Measurements from ENCODE around the gene ADAMTS17. TPM values are rescaled to one million over a fixed set of nuclear protein-coding genes. Genes with fewer than 3 reads are reported as not detected.

Gene ADAMTS17
- total RNA-seq, 1 donor from 2014 or later = 6.2 TPM

DNA sequence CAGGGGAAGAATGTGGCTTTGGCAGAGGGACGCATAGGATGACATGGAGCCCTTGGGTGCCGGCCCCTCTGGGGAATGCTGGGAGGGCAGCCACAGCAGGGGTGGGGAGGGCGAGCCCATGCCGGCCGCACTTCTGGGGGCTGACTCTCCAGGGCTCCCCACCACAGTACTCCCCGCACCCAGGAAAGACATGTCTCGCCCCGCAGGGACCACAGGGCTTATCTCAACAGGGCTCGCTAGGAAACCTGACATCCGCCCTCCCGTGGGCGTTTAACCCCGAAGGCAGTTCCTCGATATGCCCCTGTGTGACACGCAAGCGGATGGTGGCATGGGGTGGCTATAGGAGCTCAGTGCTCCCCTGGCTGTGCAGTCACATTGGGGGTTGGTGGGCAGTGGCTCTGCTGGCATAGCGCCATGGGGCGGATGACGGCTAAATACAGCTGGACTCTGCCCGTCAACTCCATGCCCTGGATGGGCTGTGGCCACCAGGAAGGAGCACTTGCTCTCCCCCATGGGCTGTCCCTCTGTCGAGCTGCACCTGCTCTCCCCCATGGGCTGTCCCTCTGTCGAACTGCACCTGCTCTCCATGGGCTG lies 141.4 kb downstream of the ADAMTS17 start:
- H3K9me3 ChIP-seq = no peaks in the 10 kb centered on the region
- no peaks in the 10 kb centered on the region for H3K4me1 ChIP-seq
- H3K4me3 ChIP-seq = no peak overlapping the region
- H3K27me3 ChIP-seq = no peaks in the 10 kb centered on the region
- ATAC-seq (peak; percentile 21), DNase-seq (no peak)
- no peak overlapping the region for H3K27ac ChIP-seq
- H3K36me3 ChIP-seq = no peaks in the 10 kb centered on the region
- TF ChIP-seq, protein P1, sequence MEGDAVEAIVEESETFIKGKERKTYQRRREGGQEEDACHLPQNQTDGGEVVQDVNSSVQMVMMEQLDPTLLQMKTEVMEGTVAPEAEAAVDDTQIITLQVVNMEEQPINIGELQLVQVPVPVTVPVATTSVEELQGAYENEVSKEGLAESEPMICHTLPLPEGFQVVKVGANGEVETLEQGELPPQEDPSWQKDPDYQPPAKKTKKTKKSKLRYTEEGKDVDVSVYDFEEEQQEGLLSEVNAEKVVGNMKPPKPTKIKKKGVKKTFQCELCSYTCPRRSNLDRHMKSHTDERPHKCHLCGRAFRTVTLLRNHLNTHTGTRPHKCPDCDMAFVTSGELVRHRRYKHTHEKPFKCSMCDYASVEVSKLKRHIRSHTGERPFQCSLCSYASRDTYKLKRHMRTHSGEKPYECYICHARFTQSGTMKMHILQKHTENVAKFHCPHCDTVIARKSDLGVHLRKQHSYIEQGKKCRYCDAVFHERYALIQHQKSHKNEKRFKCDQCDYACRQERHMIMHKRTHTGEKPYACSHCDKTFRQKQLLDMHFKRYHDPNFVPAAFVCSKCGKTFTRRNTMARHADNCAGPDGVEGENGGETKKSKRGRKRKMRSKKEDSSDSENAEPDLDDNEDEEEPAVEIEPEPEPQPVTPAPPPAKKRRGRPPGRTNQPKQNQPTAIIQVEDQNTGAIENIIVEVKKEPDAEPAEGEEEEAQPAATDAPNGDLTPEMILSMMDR (IDR thresholded peaks at IDR 0.05) = no peak
- intact Hi-C loops (cut with DNase I) = no loop called here

DNA sequence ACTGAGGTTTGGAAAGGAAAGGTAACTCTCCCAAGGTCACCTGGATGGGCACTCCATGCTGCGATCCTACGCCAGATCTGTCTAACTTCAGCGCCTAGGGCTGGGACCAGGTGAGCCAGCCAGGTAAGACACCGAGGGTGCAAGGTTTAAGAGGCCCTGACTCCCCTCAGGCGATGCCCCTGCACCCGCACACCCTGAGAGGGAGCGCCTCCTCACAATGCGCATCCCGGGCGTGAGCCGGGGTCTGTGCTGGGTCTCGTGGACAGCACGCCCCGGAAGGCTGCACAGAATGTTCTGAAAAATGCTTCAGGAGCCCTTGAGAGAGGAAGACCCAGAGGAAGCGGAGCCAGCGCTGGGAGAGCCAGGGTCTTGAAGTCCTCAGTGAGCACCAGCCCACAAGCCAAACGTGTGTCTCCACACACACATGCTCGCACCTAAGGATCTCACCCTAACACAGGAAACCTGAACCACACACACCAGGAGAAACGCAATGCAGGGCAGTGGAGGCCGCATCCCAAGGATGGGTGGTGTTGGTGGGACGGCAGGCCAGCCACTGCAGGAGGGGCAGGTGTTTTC lies 142.0 kb downstream of the ADAMTS17 start:
- H3K27ac ChIP-seq = no peak overlapping the region
- H3K4me1 ChIP-seq = no peaks in the 10 kb centered on the region
- intact Hi-C loops (cut with DNase I) = no loop called here
- no peaks in the 10 kb centered on the region for H3K9me3 ChIP-seq
- no peaks in the 10 kb centered on the region for H3K27me3 ChIP-seq
- ATAC-seq (peak; percentile 7), DNase-seq (no peak)
- H3K4me3 ChIP-seq = no peak overlapping the region
- no peaks in the 10 kb centered on the region for H3K36me3 ChIP-seq
- TF ChIP-seq, protein P1 (IDR thresholded peaks at IDR 0.05) = no peak

DNA sequence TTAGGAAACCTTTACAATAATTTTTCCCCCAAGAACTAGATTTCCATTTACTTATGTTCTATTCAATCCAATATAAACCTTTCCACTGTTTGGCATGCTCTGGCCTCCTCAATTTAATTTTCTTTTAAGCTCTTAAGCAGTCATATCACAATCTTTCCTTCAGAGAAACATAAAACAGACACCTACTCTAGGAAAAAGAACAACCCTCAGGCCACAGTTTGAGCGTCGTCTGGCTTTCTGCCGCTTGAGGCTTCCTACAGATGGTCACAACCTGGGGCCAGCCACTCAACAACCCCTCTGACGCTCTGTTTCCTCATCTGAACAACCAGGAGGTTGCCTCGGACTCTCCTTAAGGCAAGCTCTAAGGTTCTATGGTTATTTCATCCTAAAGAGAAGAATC lies 143.3 kb downstream of the ADAMTS17 start:
- Histone ChIP-seq H3K9me3 (no peaks in the 10 kb centered on the region), H3K27me3 (no peaks in the 10 kb centered on the region), H3K36me3 (no peaks in the 10 kb centered on the region), H3K27ac (no peak overlapping the region), H3K4me3 (no peak overlapping the region), H3K4me1 (no peaks in the 10 kb centered on the region)
- DNase-seq (no peak), ATAC-seq (no peak)
- intact Hi-C loops (cut with DNase I) = no loop called here
- TF ChIP-seq, protein P1 (IDR thresholded peaks at IDR 0.05) = no peak

DNA sequence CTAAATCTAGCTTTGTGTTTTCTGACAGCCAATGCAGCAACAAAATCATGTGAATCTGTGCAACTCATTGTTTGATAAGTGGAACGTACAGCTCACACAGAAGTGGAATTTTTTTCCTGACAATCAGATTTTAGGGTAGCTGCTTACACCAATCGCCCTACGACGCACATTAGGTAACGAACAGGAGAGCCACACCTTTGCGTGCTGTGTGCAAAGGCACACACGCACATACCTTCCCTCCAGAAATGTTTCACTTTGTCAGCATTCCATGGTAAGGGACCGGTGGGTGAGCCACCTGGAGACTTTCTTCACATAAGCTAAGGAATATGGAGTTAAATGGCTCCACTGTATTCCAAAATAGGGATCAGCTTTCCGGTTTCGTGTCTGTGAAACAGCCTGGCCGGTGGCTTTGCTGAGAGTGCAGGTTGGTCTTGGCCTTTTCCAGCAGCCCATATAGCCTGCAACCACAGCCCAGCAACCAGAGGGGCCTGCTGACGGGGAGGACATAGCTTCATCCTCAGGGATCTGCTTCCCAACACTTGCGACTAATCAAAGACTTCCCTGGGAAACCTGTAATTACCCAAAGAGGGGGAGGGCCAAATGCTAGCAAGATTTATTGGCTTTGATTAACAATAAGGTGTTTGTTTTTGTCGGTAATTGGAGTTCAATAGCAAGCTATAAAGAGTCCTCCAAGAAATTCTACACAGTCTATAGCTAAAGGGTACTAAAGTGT lies 145.3 kb downstream of the ADAMTS17 start:
- Histone ChIP-seq H3K36me3 (no peaks in the 10 kb centered on the region), H3K27ac (no peak overlapping the region), H3K27me3 (no peaks in the 10 kb centered on the region), H3K4me3 (no peak overlapping the region), H3K4me1 (no peaks in the 10 kb centered on the region), H3K9me3 (no peaks in the 10 kb centered on the region)
- intact Hi-C loops (cut with DNase I) = no loop called here
- ATAC-seq (no peak), DNase-seq (no peak)
- TF ChIP-seq, protein P1 (IDR thresholded peaks at IDR 0.05) = no peak

DNA sequence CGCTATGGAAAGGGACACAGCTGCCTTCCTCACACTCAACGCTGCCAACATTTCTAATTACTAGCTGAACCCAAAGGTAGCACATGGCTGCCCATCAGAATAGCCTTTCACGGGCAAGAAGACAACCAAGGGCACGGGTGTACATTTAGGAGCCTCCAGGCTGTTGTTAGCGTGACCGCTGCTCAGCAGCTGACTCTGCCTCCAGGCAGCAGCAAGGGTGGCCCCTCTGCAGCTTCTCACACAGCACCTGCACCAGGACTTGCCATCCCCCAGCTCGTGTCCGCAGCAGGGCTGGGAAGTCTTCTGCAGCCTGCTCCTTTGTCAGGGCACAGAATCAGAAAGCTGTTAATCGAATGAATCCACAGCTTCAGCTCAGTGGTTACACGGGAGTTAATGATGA lies 146.8 kb downstream of the ADAMTS17 start:
- ATAC-seq (no peak), DNase-seq (no peak)
- no peak overlapping the region for H3K4me3 ChIP-seq
- TF ChIP-seq, protein P1 (IDR thresholded peaks at IDR 0.05) = no peak
- no peaks in the 10 kb centered on the region for H3K9me3 ChIP-seq
- H3K27ac ChIP-seq = no peak overlapping the region
- H3K27me3 ChIP-seq = no peaks in the 10 kb centered on the region
- no peaks in the 10 kb centered on the region for H3K36me3 ChIP-seq
- no peaks in the 10 kb centered on the region for H3K4me1 ChIP-seq
- intact Hi-C loops (cut with DNase I) = no loop called here
